ENCODE measurements around the gene TULP3.
"Not testable (repeated sequence)": the region's sequence is repeated elsewhere in the genome, so short reads cannot be mapped to it uniquely, and the experiment has no call there.

The TULP3 gene

GRCh38 chr12:2858334-2858733, 32.4 kb upstream of the TULP3 start:
- DNase-seq (ENCODE audit: low read depth): no peak
- TF ChIP-seq CTCF (conservative IDR thresholded peaks at IDR 0.05; ENCODE audit: control insufficient read depth, insufficient read depth, low read depth, low read length): no peak
- no peak overlapping the region for H3K4me3 ChIP-seq (ENCODE audit: control insufficient read depth, low read depth, low read length)

DNA sequence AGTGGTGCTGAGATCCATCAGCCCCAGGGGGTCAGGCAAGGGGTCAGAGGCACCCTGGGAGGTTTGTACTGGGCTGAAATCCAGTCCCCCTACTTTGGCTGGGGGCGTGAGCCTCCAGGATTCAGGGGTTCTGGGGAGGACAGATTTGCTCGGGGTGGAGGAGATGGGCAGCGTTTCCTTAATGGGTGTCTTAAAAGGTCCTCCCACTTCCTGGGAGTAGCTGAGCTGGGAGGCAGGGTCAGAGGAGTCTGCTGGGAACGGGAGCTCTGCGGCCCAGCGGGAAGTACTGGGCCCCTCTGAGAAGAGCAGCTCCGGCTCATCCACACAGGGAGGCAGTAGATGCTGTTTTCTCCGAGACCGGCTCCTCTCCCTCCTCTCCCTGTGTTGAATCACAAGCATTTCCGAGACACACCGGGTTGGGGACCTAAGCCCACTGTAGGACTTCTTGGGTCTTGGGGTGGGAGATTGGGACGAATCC, 31.7 kb upstream of the TULP3 start:
- no peak for TF ChIP-seq CTCF (conservative IDR thresholded peaks at IDR 0.05; ENCODE audit: control insufficient read depth, insufficient read depth, low read depth, low read length)
- no peak overlapping the region for H3K4me3 ChIP-seq (ENCODE audit: control insufficient read depth, low read depth, low read length)
- DNase-seq (ENCODE audit: low read depth): no peak

- no peak for DNase-seq (ENCODE audit: low read depth)
- no peak overlapping the region for H3K4me3 ChIP-seq (ENCODE audit: control insufficient read depth, low read depth, low read length)
- no peak for TF ChIP-seq CTCF (conservative IDR thresholded peaks at IDR 0.05; ENCODE audit: control insufficient read depth, insufficient read depth, low read depth, low read length)
Observed at GRCh38 chr12:2860170-2860569, 30.5 kb upstream of the TULP3 start.

- no peak overlapping the region for H3K4me3 ChIP-seq (ENCODE audit: control insufficient read depth, low read depth, low read length)
- no peak for DNase-seq (ENCODE audit: low read depth)
- no peak for TF ChIP-seq CTCF (conservative IDR thresholded peaks at IDR 0.05; ENCODE audit: control insufficient read depth, insufficient read depth, low read depth, low read length)
Observed at GRCh38 chr12:2862876-2863275, 27.8 kb upstream of the TULP3 start.

- not testable (repeated sequence) for DNase-seq (ENCODE audit: low read depth); H3K4me3 ChIP-seq (ENCODE audit: control insufficient read depth, low read depth, low read length)
Observed at GRCh38 chr12:2863402-2863801, 27.3 kb upstream of the TULP3 start.

- H3K4me3 ChIP-seq (ENCODE audit: control insufficient read depth, low read depth, low read length): no peak overlapping the region
- DNase-seq (ENCODE audit: low read depth): no peak
- no peak for TF ChIP-seq CTCF (conservative IDR thresholded peaks at IDR 0.05; ENCODE audit: control insufficient read depth, insufficient read depth, low read depth, low read length)
Observed at GRCh38 chr12:2864198-2864597, 26.5 kb upstream of the TULP3 start.

- peak; percentile 23 for DNase-seq (ENCODE audit: low read depth)
- H3K4me3 ChIP-seq (ENCODE audit: control insufficient read depth, low read depth, low read length): not testable (repeated sequence)
Observed at GRCh38 chr12:2868986-2869632, 21.6 kb upstream of the TULP3 start.

GRCh38 chr12:2876431-2877046, 14.2 kb upstream of the TULP3 start:
- no peak for TF ChIP-seq CTCF (conservative IDR thresholded peaks at IDR 0.05; ENCODE audit: control insufficient read depth, insufficient read depth, low read depth, low read length)
- DNase-seq (ENCODE audit: low read depth): peak; percentile 21
- H3K4me3 ChIP-seq (ENCODE audit: control insufficient read depth, low read depth, low read length): peak overlapping the region; percentile 92
